HG03095 (cell line): ENCODE results near the gene CDKN2C.

Experiments
- ATAC-seq: cut with Tn5 transposase; IDR thresholded peaks from one replicate; pipeline ENCODE4 v1.9.1; 2021; ENCODE audit warnings: moderate library complexity; ENCODE audit not compliant: unreplicated experiment

CDKN2C gene

GRCh38 chr1:50959913-50960844, 9.9 kb upstream of the CDKN2C start, which contains the start of gene FAF1:
TSS of gene FAF1 (minus strand) at chr1:50960267. CDS start at chr1:50959811, 456 bp downstream.
- ATAC-seq, result peak; percentile 78

GRCh38 chr1:50964863-50965262, 5.2 kb upstream of the CDKN2C start:
- no peak for ATAC-seq

GRCh38 chr1:50966991-50967390, 3.1 kb upstream of the CDKN2C start:
- ATAC-seq, result no peak

GRCh38 chr1:50967416-50968157, 2.5 kb upstream of the CDKN2C start:
- no peak for ATAC-seq

- ATAC-seq, result peak; percentile 55
Measured at GRCh38 chr1:50968158-50968820, 1.8 kb upstream of the CDKN2C start.

GRCh38 chr1:50968821-50969610, 1.0 kb upstream of the CDKN2C start:
- ATAC-seq, result peak; percentile 17

- ATAC-seq, result no peak
Measured at GRCh38 chr1:50970509-50970887, 453 bp downstream of the CDKN2C start.

GRCh38 chr1:50970931-50971582, 1.0 kb downstream of the CDKN2C start:
- ATAC-seq, result no peak

- ATAC-seq, result no peak
Measured at GRCh38 chr1:50971748-50972305, 1.8 kb downstream of the CDKN2C start.

- ATAC-seq, result no peak
Measured at GRCh38 chr1:50972766-50973165, 2.7 kb downstream of the CDKN2C start.

GRCh38 chr1:50973255-50973654, 3.2 kb downstream of the CDKN2C start:
- no peak for ATAC-seq

GRCh38 chr1:50973875-50974617, 4.0 kb downstream of the CDKN2C start:
- ATAC-seq, result no peak

- no peak for ATAC-seq
Measured at GRCh38 chr1:50974618-50974935, 4.5 kb downstream of the CDKN2C start.

GRCh38 chr1:50975436-50975835, 5.4 kb downstream of the CDKN2C start:
- no peak for ATAC-seq

- ATAC-seq, result peak; percentile 8
Measured at GRCh38 chr1:50976111-50976889, 6.3 kb downstream of the CDKN2C start.

- ATAC-seq, result peak; percentile 65
Measured at GRCh38 chr1:50976890-50977574, 7.0 kb downstream of the CDKN2C start.

GRCh38 chr1:50977575-50978143, 7.6 kb downstream of the CDKN2C start:
- ATAC-seq, result peak; percentile 38
